HG02610 (cell line): ENCODE results near the gene GLP2R.

Experiments
- ATAC-seq: cut with Tn5 transposase; IDR thresholded peaks from one replicate; pipeline ENCODE4 v1.9.1; 2021; ENCODE audit warnings: mild to moderate bottlenecking, moderate library complexity; ENCODE audit not compliant: unreplicated experiment

The GLP2R gene

DNA sequence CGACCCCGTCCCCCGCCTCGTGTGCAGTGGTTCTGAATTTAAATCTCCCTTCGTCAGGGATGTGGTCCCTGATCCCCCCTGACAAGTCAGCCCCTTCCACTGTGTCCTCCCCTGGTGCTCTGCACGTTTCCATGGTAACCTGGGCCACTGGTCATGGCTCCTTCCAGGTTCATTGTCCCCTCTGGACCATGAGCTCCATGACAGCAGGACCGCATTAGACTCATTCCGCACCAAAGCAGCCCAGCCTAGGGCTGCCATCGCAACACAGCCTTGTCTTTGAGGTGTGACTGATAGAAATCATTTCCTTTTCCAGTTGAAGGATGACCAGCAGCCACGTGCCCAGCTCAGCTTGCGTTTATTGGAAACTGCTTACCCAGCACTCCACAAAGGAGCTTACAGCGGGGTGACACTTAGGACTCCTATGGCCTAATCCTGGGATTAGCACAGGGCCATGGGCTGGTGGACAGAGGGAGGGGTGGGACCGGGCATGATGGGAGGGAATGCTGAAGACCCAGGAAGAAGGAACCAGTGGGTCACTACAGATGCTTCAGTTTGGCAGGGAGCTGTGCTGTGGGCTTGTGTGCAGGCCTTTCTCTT lies 71.7 kb downstream of the GLP2R start:
- ATAC-seq = no peak

DNA sequence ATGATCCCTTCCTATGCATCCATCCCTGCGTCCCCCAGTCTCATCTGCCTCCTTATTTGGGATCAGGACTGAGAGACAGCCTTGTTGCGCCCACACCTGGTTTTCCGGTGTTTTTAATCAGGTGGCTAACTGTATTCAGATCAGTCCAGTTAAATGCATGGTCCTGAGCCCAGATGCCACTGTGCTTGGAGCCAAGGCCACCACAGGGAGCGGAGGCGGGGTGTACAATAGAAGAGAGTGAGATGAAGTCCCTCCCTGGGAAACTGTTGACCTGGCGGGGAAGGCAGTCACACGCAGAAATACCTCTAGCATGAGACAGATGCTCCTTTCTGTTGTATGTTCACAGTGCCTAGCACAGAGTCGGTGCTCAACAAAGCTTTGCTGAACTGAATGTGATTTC lies 73.1 kb downstream of the GLP2R start:
- no peak for ATAC-seq

DNA sequence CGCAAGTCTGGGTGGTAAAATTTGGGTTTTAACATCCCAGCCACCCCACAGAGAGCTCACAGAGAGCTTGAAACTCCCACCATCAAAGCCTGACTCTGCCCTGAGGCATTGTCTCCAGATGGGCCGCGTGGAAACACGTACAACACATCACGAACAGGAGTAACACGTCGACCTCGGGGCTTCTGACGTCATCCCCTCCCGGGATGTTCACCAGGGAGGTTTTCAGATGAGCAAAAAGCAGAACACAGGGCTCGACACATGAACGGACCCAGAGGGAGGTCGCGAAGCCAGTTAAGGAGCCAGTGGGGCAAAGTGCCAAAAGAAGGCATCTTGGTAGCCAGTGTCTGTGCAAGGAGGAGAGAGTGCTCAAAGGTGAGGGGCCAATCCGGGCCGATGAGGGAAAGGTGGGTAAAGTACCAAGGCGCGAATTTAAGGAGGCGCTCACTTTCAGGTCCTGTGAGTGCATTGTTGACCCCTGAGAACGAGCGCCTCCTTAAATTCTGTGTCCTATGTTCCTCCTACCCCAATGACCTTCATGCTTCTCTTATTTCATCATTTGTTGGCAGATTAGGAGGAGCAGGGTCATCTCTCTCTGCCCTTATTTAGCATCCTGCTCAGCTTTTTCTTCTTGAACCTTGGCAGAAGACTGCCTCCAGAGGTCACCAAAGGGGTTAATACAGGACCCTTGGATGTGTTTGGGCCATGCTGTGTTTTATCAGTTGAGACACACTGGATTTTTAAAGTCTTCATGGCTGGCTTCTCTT lies 73.7 kb downstream of the GLP2R start:
- no peak for ATAC-seq

DNA sequence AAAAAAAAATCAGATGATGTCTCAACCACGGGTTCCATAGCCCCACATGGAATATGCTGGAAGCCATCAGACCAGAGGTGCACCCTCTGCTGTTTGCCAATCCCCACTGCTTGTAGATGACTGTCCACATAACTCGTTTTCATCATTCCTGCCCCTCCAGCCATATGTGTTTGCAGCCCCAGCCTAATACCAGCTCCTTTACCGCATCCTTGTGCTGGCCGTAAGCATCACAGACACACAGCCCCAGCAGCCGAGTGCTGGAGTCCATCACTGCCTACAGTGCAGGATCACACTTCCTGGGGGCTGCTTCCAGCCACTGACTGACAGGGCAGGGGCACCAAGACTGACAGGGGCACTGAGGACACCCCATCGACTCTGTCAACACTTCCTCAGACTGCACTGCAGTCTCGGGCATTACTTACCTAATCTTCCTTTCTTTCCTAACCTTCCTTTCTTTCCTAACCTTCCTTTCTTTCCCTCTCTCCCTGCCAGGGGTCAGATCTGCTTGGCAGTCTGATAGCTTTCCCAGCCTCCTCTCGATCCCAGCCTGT lies 74.4 kb downstream of the GLP2R start:
- no peak for ATAC-seq

DNA sequence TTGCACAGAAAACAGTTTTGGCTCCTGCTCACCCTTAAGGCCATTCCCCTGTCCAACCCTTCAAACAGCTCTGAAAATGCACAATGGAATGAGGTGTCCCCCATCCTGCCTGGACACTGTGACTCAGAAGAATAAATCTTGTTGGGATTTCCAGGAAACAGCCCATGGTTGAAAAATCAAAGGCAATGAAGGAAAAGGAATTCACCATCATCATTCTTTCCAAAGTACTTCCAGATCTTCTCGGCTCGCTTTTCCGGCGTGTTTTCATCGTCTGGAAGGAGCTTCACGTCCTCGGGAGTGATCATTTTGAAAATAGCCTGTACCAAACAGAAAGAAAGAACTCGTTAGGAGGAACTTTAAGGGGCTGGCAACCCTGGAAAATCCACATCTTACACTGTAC lies 75.1 kb downstream of the GLP2R start:
- ATAC-seq = no peak

DNA sequence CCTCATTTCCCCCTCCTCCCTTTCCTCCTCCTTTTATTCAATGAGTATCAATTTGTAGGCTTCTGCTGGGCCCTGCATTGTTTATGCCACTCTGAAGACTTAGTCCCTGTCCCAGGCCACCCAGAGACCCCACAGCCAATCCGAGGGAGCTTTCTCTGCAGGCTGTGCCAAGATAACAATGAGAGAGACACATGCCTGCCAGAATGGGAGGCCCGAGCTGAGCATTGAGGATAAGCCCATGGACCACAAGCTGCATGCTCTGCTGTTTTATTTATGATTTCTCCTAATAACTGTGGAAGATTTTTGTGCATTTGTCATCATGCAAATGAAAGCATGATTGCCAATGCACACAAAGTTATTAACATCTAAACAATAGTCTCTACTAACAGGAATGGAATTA lies 76.4 kb downstream of the GLP2R start:
- ATAC-seq = no peak

DNA sequence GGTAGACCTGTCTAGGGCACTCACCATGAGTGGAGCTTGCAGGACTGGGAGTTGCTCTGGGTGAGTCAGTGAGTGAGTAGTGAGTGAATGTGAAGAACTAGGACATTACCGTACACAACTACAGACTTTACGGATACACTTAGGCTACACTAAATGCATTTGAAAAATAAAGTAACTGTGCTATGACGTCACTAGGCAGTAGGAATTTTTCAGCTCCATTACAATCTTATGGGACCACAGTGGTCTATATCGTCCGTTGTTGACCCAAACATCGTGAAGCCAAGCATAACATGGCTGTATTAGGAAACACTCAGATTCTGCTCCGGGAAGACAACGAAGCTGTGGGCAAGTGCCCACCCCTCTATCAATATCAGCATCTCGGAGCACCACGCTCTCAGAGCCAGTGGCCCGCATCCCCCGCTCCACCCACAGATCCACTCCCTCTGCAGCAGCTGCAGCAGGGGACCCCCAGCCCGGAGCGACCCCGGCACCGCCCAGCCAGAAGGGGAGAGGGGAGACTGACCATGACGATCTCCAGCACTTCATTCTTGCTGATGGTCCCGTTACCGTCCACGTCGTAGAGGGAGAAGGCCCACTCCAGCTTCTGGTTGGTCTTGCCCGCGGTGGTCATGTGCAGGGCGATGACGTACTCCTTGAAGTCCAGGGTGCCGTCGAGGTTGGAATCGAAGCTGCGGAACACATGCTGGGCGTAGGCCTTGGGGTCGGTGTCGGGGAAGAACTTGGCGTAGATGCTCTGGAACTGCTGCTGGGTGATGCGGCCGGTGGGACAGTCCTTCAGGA lies 78.8 kb downstream of the GLP2R start:
- ATAC-seq = no peak

DNA sequence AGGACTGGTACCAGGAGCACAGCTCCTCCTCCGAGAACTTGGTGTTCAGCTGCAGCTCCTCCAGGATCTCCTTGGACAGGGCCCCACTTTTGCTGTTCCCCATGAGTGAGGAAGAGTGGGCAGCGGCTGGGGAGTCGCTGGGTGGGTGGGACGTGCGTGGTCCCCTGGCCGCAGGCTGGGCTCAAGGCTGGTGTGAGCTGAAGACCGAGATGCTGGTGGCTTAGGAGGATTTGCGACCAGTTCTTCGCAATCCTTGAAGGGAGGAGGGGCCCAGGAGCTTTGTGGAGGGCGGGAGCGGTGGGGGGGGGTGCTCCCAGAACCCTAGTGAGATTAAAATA lies 79.3 kb downstream of the GLP2R start, which contains the start of gene RCVRN:
TSS of gene RCVRN (minus strand) at position 194 of the 338 bp plus-strand sequence. CDS start at position 103, 91 bp downstream.
- ATAC-seq = no peak

DNA sequence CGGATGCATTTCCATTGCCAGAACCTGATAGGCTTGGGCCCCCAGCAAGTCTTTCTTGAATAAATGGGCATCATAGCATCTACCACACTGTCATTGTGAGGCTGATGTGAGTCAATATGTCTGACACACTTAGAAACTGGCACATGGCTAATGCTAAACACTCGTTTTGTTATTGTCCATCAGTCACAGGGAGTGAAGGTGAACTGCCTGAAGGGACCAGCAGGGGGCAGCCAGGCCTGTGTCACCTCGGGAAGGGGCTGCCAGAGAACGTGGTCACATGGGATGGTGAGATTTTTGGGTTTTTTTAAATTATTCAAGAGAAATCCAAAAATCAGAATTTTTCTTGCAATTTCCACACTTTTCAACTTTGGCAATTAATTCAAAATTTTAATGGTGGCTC lies 80.2 kb downstream of the GLP2R start:
- no peak for ATAC-seq

DNA sequence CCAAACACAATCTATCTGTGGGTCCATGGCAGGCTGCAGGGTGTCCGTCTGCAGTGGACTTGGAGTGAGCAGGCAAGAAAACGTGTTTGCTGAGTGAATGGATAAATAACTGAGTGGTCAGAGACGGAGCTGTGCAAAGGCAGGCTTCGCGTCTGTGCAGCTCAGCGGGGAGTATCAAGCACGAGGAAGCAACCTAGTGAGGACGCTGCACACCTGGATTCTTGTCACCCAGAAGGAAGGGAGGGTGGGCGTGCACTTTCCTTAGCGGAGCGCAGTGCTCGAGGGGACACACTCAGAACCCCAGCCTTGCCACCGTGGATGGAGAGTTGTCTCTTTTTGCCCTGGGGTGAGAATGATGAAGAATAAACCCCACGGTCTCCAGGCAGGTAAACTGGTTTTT lies 80.9 kb downstream of the GLP2R start:
- ATAC-seq = no peak

DNA sequence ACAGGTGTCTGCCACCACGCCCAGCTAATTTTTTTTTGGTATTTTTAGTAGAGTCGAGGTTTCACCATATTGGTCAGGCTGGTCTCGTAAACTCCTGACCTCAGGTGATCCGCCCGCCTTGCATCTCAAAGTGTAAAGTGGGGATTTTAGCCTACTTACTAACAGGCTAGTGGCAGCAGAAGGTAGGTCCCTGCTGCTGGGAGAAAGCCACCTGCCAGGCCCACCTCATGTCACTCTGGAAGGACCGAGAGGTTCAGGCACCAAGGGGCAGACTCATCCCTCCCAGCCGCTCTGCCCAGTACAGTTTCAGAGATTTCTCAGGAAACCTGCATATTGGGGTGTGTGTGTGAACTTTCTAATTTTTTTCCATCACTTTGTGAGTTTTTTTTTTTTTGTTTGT lies 81.4 kb downstream of the GLP2R start:
- no peak for ATAC-seq

DNA sequence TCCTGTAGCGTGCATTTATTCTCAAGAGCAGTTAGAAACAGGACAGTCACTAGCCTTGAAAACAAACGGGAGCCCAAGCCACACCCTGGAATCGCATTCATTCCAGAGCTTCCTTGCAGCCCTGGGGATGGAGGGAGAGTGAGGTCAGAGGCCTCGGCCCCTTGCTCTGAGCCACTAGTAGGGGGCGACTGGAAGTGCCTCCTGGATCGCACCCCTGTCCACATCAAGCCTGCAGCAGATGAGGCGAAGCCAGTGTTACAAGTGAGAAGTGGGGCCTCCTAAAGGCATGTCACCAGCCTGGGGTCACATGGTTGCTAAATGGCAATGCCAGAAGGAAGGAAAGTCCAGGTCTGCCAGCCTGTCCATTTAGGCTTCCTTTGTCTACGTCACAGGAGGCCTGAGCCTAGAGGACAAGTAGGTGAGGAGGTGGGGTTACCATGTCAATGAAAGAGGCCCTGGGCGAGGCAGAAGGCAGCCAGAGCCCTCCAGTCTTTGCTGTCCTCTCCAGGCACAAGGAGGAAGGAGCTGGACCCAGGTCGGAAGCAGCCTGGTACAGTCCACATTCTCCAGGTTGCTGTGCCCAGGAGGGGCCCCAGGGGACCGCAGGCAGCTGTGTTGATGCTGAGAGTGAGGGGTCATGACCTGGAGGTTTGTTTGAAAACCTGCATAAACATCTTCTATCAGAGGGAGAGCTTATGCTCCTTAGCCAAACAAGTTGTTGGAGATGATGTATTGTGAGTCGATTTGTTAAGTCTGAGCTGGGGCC lies 82.3 kb downstream of the GLP2R start:
- no peak for ATAC-seq

DNA sequence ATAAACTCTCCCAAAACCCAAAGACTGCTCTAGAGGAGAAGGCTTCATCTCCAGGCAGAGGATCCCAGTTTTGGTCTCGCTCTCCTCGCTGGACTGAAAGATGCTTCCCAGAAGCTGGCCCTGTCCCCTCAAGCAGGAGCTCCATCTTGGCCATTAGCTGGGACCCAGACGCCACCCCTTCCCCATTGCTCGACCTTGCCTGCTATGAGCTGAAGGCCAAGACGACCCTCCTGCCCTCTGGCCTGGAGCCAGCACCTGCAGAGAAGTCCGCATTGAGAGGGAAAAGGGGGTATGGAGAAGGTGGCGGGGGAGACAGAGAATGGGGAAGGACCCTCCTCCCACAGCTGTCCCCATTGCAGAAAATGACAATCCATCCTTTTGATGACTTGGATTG lies 82.9 kb downstream of the GLP2R start:
- no peak for ATAC-seq

DNA sequence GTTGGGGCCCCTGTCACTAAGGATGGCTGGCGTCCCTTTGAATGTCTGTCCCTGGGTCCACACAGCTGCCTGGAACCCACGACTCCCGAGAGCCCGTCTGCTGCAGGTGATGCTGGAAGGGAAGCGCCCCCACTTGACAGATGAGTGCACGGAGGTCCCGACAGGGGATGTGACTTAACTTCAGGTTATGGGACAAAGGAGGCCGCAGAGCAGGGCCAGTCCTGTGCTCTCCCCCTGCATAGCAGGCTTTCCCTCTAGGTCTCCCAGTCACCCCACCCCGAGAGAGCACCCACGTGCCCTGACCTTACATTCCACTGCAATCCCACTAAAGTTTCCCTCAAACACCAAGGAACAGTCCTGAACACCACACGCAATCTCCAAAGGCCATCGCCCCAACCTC lies 85.4 kb downstream of the GLP2R start:
- no peak for ATAC-seq

DNA sequence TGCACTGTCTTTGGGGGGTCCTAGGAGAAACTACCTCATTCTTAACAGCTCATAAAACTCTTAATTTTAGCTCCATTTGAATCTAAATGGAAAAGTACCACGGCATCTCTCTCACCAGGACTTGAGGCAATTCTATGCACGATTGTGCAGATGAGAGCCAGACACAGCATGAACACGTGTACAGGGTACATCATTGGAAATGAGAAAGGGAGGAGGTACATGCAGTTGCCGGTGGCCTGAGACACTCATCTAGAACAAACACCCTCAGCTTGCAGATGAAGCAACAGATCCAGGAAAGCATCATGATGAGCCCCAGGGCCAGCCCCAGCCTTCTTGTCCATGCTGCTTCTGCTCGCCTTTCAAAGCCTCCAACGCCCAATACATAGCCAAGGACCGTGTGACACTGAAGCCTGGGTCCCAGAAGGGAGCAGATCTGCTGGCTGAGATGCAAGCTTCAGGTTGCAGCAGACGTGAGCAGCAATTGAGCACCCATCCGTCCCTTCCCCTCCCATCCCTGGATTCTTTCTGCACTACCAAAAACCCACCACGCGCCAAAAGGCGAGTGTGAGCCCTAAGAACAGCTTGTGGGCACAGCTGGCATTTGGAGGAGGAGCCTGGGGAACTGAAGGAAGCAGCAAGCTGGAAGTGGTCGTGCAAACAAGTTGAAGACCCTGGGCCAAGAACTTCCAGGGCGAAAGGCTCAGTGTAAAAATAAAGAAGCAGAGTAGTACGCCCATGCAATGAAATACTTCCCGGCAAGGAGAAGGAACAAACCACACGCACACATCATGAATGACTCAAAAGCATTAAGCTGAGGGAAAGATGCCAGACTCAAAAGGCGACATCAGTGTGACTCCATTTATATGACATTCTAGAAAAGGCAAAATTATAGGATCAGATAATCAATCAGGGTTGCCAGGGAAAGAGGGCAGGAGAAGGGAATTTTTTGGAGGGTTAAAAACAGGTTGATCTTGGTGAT lies 86.7 kb downstream of the GLP2R start:
- ATAC-seq = no peak

DNA sequence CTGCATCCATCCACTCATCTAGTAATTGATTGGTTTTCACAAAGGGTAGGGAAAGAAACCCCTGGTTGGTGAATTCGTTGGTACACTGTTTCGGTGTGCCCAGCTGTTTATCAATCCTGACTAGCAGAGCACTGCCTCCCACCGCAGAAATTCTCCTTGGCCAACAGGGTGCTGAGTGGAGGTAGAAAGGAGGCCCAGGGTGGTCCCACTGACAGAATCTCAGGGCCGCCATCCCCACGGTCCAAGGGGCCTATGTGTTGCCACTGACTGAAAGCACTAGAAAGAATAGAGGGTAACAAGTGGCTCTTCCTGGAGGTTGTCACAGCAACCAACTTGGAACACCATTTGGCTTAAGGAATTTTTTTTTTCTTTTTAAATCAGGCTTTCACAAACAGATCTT lies 87.8 kb downstream of the GLP2R start:
- ATAC-seq = no peak

DNA sequence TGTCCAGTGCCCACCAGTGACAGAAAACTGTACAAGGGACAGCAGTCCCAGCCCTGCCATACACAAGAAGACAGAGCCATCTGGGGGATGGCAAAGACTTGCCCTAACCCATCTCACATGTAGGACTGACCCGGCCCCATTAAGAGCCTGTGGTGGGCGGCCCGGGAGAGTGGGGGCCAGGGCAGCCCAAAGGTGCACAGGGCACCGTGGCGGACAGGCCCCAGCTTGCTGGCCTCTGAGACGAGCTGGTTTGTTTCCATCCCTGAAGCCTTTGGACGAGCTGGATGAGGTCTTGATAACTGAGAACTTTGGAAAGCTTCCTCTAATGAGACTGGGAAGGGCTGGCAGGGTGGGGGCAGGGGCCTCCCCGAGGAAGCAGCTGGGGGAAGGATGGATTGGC lies 90.4 kb downstream of the GLP2R start:
- no peak for ATAC-seq

DNA sequence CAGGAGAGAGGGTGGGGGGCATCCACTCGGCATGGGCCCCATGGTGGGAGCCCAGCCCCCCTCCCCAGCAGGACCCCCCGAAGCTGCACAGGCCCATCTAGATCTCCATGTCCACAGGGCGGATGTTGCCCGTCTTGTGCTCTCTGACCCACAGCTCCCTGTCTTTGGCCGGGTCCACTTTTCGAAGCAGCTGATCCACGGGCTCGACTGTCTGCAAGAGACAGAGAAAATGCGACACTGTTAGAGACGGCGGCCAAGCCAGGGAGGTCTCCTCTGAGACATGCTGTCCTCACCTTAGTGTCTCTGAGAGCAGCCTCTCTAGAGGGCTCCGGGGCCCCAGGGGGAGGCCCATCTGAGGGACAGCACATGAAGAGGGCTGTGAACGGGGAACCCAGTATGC lies 91.4 kb downstream of the GLP2R start:
- ATAC-seq = no peak

DNA sequence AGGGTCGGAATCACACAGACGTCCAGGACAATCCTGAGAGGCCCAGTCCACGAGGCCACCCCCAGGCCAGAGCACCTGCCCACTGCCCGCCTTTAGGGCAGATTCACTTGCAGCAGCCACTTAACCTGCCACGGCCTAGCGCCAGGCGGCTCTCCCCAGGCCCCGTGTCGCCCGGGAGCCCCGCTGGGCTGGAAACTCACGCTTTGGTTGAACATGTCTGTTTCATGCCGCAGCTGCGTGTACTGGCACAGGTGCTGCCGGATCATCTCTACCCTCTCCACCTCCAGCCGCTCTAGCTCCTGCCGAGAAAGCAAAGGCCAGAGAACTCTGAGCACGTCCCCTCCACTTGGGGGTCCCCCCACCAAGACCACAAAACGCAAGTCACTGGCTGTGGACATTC lies 92.1 kb downstream of the GLP2R start:
- no peak for ATAC-seq

DNA sequence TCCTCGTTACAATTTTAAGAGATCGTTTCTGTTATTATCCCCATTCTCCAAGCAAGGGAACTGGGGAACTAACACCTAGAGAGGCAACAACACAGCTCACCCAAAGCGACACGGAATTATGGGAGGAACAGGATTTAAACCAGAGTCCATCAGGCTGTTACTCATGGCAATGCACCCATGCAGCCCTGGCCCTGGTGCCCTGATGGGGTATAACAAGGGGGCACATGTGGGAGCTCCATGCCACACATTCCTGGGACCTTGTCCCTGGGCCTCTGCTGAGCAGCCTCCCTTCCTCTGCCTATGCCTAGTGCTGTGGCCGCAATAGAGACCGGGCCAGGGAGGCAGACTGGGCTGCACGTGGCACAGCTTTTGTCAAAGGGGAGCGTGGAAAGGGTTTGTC lies 92.6 kb downstream of the GLP2R start:
- no peak for ATAC-seq
